ENCODE results near the gene PLD1. TPM values are rescaled to one million over a fixed set of nuclear protein-coding genes. Genes with fewer than 3 reads are reported as not detected.

PLD1 gene
- total RNA-seq, 1 donor from 2014 or later = 1.0 TPM

- H3K27me3 Mint-ChIP-seq (ENCODE audit: low read depth) = peaks cover 15% of the 10 kb centered on the region
- H3K27ac Mint-ChIP-seq = no peak overlapping the region
- no peaks in the 10 kb centered on the region for H3K4me1 Mint-ChIP-seq (ENCODE audit: low read depth)
- H3K9me3 Mint-ChIP-seq = no peaks in the 10 kb centered on the region
- H3K36me3 Mint-ChIP-seq (ENCODE audit: low read depth) = no peaks in the 10 kb centered on the region
- no peak overlapping the region for H3K4me3 Mint-ChIP-seq (ENCODE audit: low read depth)
- DNase-seq (ENCODE audit: low spot score) = no peak
- intact Hi-C loops (cut with micrococcal nuclease) = no loop called here
Observed at GRCh38 chr3:171600030-171600429, 210.3 kb downstream of the PLD1 start.

DNA sequence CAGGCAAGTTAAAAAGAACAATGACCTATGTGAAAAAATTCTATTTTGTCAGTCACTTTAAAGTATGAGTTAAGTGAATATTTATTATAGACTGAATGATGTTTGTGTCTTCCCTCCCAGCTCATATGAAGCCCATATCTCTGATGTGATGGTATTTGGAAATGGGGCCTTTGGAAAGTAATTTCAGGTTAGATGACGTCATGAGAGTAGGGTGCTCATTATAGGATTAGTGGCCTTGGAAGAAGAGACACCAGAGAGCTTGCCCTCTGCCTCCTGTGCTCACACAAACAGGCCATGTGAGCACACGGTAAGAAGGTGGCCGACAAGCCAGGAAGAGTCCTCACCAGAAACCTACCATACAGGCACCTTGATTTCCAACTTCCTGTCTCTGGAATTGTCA is 211.3 kb downstream of the PLD1 start:
- H3K4me1 Mint-ChIP-seq (ENCODE audit: low read depth) = no peaks in the 10 kb centered on the region
- peaks cover 21% of the 10 kb centered on the region for H3K27me3 Mint-ChIP-seq (ENCODE audit: low read depth)
- H3K27ac Mint-ChIP-seq = no peak overlapping the region
- no peaks in the 10 kb centered on the region for H3K9me3 Mint-ChIP-seq
- no peaks in the 10 kb centered on the region for H3K36me3 Mint-ChIP-seq (ENCODE audit: low read depth)
- DNase-seq (ENCODE audit: low spot score) = no peak
- intact Hi-C loops (cut with micrococcal nuclease) = no loop called here
- H3K4me3 Mint-ChIP-seq (ENCODE audit: low read depth) = no peak overlapping the region

GRCh38 chr3:171592786-171593185 is 217.5 kb downstream of the PLD1 start:
- Mint-ChIP-seq H3K4me3 (ENCODE audit: low read depth) (no peak overlapping the region), H3K4me1 (ENCODE audit: low read depth) (no peaks in the 10 kb centered on the region), H3K36me3 (ENCODE audit: low read depth) (no peaks in the 10 kb centered on the region), H3K27ac (no peak overlapping the region), H3K27me3 (ENCODE audit: low read depth) (peaks cover 18% of the 10 kb centered on the region), H3K9me3 (no peaks in the 10 kb centered on the region)
- intact Hi-C loops (cut with micrococcal nuclease) = no loop called here
- DNase-seq (ENCODE audit: low spot score) = no peak

DNA sequence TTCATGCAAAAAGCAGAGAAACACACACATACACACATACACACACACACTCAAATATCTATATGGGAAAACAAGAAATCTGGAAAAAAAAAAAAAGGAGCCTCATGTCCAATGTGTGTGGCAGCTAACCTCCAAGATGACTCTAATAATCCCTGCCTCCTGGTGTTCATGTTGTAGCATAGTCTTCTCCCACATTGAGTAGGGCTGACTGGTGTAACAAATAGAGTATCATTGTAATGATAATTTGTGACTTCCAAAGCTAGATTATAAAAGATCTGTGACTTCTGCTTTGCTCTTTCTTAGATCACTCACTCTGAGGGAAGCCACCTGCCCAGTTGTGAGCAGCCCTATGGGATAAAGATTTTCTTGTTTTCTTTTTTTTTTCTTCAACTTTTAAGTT is 219.2 kb downstream of the PLD1 start:
- no peaks in the 10 kb centered on the region for H3K9me3 Mint-ChIP-seq
- peaks cover 30% of the 10 kb centered on the region for H3K27me3 Mint-ChIP-seq (ENCODE audit: low read depth)
- no peaks in the 10 kb centered on the region for H3K4me1 Mint-ChIP-seq (ENCODE audit: low read depth)
- H3K27ac Mint-ChIP-seq = no peak overlapping the region
- DNase-seq (ENCODE audit: low spot score) = no peak
- intact Hi-C loops (cut with micrococcal nuclease) = no loop called here
- H3K4me3 Mint-ChIP-seq (ENCODE audit: low read depth) = no peak overlapping the region
- no peaks in the 10 kb centered on the region for H3K36me3 Mint-ChIP-seq (ENCODE audit: low read depth)

GRCh38 chr3:171586274-171586673 is 224.0 kb downstream of the PLD1 start:
- H3K9me3 Mint-ChIP-seq = no peaks in the 10 kb centered on the region
- no peaks in the 10 kb centered on the region for H3K4me1 Mint-ChIP-seq (ENCODE audit: low read depth)
- no peak for DNase-seq (ENCODE audit: low spot score)
- no peak overlapping the region for H3K4me3 Mint-ChIP-seq (ENCODE audit: low read depth)
- intact Hi-C loops (cut with micrococcal nuclease) = no loop called here
- no peaks in the 10 kb centered on the region for H3K36me3 Mint-ChIP-seq (ENCODE audit: low read depth)
- H3K27me3 Mint-ChIP-seq (ENCODE audit: low read depth) = peaks cover 21% of the 10 kb centered on the region
- H3K27ac Mint-ChIP-seq = no peak overlapping the region

GRCh38 chr3:171585039-171585438 is 225.2 kb downstream of the PLD1 start:
- no peak overlapping the region for H3K27ac Mint-ChIP-seq
- no peaks in the 10 kb centered on the region for H3K4me1 Mint-ChIP-seq (ENCODE audit: low read depth)
- intact Hi-C loops (cut with micrococcal nuclease) = no loop called here
- peaks cover 21% of the 10 kb centered on the region for H3K27me3 Mint-ChIP-seq (ENCODE audit: low read depth)
- no peaks in the 10 kb centered on the region for H3K36me3 Mint-ChIP-seq (ENCODE audit: low read depth)
- H3K4me3 Mint-ChIP-seq (ENCODE audit: low read depth) = no peak overlapping the region
- DNase-seq (ENCODE audit: low spot score) = no peak
- no peaks in the 10 kb centered on the region for H3K9me3 Mint-ChIP-seq

GRCh38 chr3:171584100-171584499 is 226.2 kb downstream of the PLD1 start:
- no peaks in the 10 kb centered on the region for H3K4me1 Mint-ChIP-seq (ENCODE audit: low read depth)
- intact Hi-C loops (cut with micrococcal nuclease) = no loop called here
- no peaks in the 10 kb centered on the region for H3K9me3 Mint-ChIP-seq
- DNase-seq (ENCODE audit: low spot score) = no peak
- no peak overlapping the region for H3K4me3 Mint-ChIP-seq (ENCODE audit: low read depth)
- H3K27ac Mint-ChIP-seq = no peak overlapping the region
- H3K36me3 Mint-ChIP-seq (ENCODE audit: low read depth) = no peaks in the 10 kb centered on the region
- peaks cover 21% of the 10 kb centered on the region for H3K27me3 Mint-ChIP-seq (ENCODE audit: low read depth)

DNA sequence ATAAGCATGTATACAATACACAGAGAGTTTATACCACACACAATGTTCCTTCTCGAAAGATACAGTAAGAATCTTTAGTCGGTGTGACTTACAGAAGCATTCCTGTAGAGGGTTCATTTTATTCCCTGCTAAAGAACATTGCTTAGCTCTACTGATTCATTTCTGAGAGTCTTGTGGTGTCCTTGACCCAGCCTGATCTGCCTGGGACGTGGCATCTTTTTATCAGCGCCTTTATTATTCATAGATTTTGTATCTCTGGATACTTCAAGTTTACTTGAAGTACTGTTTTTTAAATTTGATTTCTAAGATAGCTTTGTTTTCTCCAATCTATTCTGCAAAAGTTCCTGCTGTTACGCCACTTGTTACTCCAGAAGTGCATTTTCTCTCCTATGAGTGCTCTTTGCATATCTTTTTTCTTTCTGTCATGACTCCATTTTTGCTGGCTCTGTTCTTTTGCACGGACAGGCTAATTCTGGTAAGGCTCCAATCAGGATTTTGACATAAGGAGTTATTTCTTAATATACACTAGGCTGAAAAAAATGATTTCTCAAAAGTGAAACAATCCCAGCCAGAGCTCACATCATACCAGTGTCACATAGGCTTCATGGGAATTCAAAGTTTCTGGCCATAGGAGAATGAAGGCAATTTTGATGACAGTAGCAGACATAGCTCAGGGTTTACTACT is 235.6 kb downstream of the PLD1 start:
- no peaks in the 10 kb centered on the region for H3K36me3 Mint-ChIP-seq (ENCODE audit: low read depth)
- DNase-seq (ENCODE audit: low spot score) = no peak
- no peaks in the 10 kb centered on the region for H3K9me3 Mint-ChIP-seq
- intact Hi-C loops (cut with micrococcal nuclease) = no loop called here
- H3K4me3 Mint-ChIP-seq (ENCODE audit: low read depth) = no peak overlapping the region
- peaks cover 56% of the 10 kb centered on the region for H3K27me3 Mint-ChIP-seq (ENCODE audit: low read depth)
- H3K27ac Mint-ChIP-seq = no peak overlapping the region
- H3K4me1 Mint-ChIP-seq (ENCODE audit: low read depth) = peaks cover 1% of the 10 kb centered on the region

DNA sequence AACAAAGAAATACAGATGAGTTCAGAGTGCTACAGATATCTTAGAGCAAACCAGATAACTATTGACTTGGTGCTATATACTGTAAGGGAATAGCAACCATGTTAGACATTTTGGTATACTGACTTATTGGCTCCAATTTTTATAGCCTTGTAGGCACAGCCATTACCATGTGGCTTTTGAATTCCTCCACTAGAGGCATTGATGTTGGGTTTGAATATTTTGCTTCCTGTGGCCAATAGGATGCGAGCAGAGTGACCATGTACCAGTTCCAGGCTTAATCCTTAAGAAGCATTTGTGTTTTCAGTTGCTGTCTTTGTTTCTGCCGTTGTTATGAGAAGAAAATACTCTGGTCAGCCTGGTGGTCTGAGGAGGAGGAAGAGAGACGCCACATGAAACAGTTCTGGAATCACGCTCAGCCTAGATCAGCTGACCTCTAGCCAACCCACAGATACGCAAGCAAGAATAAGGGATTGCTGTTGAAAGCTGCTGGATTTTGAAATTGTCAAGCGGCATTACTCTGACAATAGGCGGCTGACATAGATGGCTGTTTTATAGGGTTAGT is 240.6 kb downstream of the PLD1 start:
- Mint-ChIP-seq H3K4me3 (ENCODE audit: low read depth) (no peak overlapping the region), H3K36me3 (ENCODE audit: low read depth) (no peaks in the 10 kb centered on the region), H3K4me1 (ENCODE audit: low read depth) (peaks cover 12% of the 10 kb centered on the region), H3K27ac (no peak overlapping the region), H3K9me3 (no peaks in the 10 kb centered on the region), H3K27me3 (ENCODE audit: low read depth) (peaks cover 39% of the 10 kb centered on the region)
- intact Hi-C loops (cut with micrococcal nuclease) = loop anchor here (5.0 kb wide), 1 partner anchor 607 kb away; no protein-coding TSS in a partner anchor
- no peak for DNase-seq (ENCODE audit: low spot score)

- Mint-ChIP-seq H3K27me3 (ENCODE audit: low read depth) (peaks cover 31% of the 10 kb centered on the region), H3K36me3 (ENCODE audit: low read depth) (no peaks in the 10 kb centered on the region), H3K4me1 (ENCODE audit: low read depth) (peaks cover 14% of the 10 kb centered on the region), H3K9me3 (no peaks in the 10 kb centered on the region), H3K4me3 (ENCODE audit: low read depth) (no peak overlapping the region), H3K27ac (no peak overlapping the region)
- no peak for DNase-seq (ENCODE audit: low spot score)
- intact Hi-C loops (cut with micrococcal nuclease) = loop anchor here (5.0 kb wide), 1 partner anchor 606 kb away; no protein-coding TSS in a partner anchor
Observed at GRCh38 chr3:171568766-171569165, 241.5 kb downstream of the PLD1 start.

GRCh38 chr3:171566803-171567422 is 243.4 kb downstream of the PLD1 start:
- intact Hi-C loops (cut with micrococcal nuclease) = loop anchor here (1.0 to 5.0 kb wide), 3 partner anchors 404 to 605 kb away; no protein-coding TSS in a partner anchor
- Mint-ChIP-seq H3K27ac (no peak overlapping the region), H3K27me3 (ENCODE audit: low read depth) (peaks cover 24% of the 10 kb centered on the region), H3K4me3 (ENCODE audit: low read depth) (no peak overlapping the region), H3K36me3 (ENCODE audit: low read depth) (peaks cover 3% of the 10 kb centered on the region), H3K4me1 (ENCODE audit: low read depth) (peaks cover 24% of the 10 kb centered on the region), H3K9me3 (peaks cover 3% of the 10 kb centered on the region)
- no peak for DNase-seq (ENCODE audit: low spot score)

DNA sequence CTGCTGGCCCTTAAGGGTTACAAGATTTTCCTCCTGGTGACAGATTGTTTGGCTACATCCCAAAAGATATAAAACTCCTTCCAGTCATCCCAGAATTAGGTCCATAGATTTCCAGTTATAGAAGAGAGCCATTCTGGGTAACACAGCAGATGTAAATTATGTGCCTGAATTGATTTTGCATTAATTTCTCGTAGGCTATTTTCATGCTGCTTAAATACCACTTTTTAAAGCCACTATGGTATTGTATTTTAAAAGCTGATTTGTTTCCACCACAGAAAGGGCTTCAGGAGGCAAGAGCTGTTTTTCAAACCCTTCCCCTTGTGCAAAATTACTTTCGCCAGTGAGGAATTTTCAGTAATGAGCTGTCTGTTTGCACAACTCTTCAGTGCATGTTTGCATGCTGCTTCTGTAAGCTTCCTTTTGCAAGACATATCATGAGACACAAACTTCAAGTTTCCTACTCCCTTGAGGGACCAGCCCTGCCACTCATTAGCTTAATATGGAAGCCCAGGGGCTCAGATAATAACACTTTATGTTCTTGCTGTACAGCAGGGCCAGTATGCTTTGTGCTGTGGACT is 244.7 kb downstream of the PLD1 start:
- peaks cover 13% of the 10 kb centered on the region for H3K27me3 Mint-ChIP-seq (ENCODE audit: low read depth)

More for the DNA sequence above, 244.7 kb downstream of the PLD1 start:
- DNase-seq (ENCODE audit: low spot score) = no peak
- no peak overlapping the region for H3K4me3 Mint-ChIP-seq (ENCODE audit: low read depth)
- intact Hi-C loops (cut with micrococcal nuclease) = loop anchor here (1.0 to 5.0 kb wide), 3 partner anchors 402 to 603 kb away; no protein-coding TSS in a partner anchor
- no peak overlapping the region for H3K27ac Mint-ChIP-seq
- H3K36me3 Mint-ChIP-seq (ENCODE audit: low read depth) = peaks cover 9% of the 10 kb centered on the region
- peaks cover 7% of the 10 kb centered on the region for H3K9me3 Mint-ChIP-seq
- peaks cover 35% of the 10 kb centered on the region for H3K4me1 Mint-ChIP-seq (ENCODE audit: low read depth)

Data from activated T-helper 2 cell treated with anti-CD3 and anti-CD28 coated beads, Interferon-gamma antibody, Interleukin-2, Interleukin-4, amounts not matched to agents 10 μg/mL and 5 μg/mL and 100 μg/mL, durations not matched to agents 14 hours and 24 hours and 36 hours (primary cell).